Endothelial cell of umbilical vein (primary cell): Measurements from ENCODE around the gene CPLANE2. TPM values are rescaled to one million over a fixed set of nuclear protein-coding genes. Genes with fewer than 3 reads are reported as not detected.

Source experiments
- BruUV-seq: library from RNA; stranded (reverse); fragments of 400-500 nt; replicated peaks from 2 replicates; lab custom pipeline; 2021; lab: Mats Ljungman, UMichigan
- CTCF ChIA-PET: fragments of 300-600, 350-600 bp; sonication (Branson Sonifier 250); formaldehyde crosslinking; loops from one replicate; lab custom pipeline; 2021; ENCODE audit warnings: antibody characterized with exemption, inconsistent platforms; lab: Charles Lee
- POLR2A ChIA-PET: fragments of 300-600, 350-600 bp; sonication (Branson Sonifier 250); formaldehyde crosslinking; loops from one replicate; lab custom pipeline; 2021; ENCODE audit warnings: antibody characterized with exemption, inconsistent platforms; lab: Charles Lee
- DNase-seq: peaks from one replicate; pipeline ENCODE4 v3.0.0-alpha.2; 2011; ENCODE audit warnings: low read depth, low spot score
- FAIRE-seq: peaks from 2 replicates; lab custom pipeline; 2011; peaks lifted over from hg19 to GRCh38; lab: Jason Lieb, UNC
- H2AFZ ChIP-seq: 2 replicates; pipeline ENCODE4 v1.6.0; 2012; ENCODE audit warnings: low read depth, low read length, control low read depth, inconsistent platforms
- H3K27ac ChIP-seq: 2 replicates; pipeline ENCODE4 v1.5.1; 2011; ENCODE audit warnings: low read depth, mild to moderate bottlenecking, control low read depth, low read length, moderate library complexity; ENCODE audit not compliant: insufficient read depth
- H3K27me3 ChIP-seq, 2 experiments: 2 replicates each; pipeline versions ENCODE4 v1.6.0 to v1.6.1; 2011; ENCODE audit warnings: low read length in 2 of 2, mixed read lengths in 1 of 2; ENCODE audit not compliant: control insufficient read depth in 2 of 2, insufficient read depth in 2 of 2
- H3K36me3 ChIP-seq, 2 experiments: 2 replicates in 1 of 2; 3 replicates in 1 of 2; pipeline ENCODE4 v1.5.1; 2011; ENCODE audit warnings: low read length in 2 of 2, mild to moderate bottlenecking in 1 of 2, moderate library complexity in 1 of 2; ENCODE audit not compliant: control insufficient read depth in 2 of 2, insufficient read depth in 2 of 2; ENCODE audit errors: extremely low read depth in 1 of 2
- H3K4me1 ChIP-seq: 3 replicates; pipeline ENCODE4 v1.5.1; 2011; ENCODE audit warnings: mild to moderate bottlenecking, low read length; ENCODE audit not compliant: control insufficient read depth, insufficient read depth; ENCODE audit errors: extremely low read depth
- H3K4me2 ChIP-seq: 2 replicates; pipeline ENCODE4 v1.6.1; 2011; ENCODE audit warnings: low read length, control low read depth, mixed read lengths; ENCODE audit not compliant: insufficient read depth
- H3K4me3 ChIP-seq, 3 experiments: fragments of 200-600 bp in 1 of 3; sonication (generic), shearing (Covaris generic) in 1 of 3; replicated peaks in 1 of 3; 2 replicates each; pipeline ENCODE4 v1.5.1; 2011 to 2016; ENCODE audit warnings: control low read depth in 3 of 3, low read length in 3 of 3, mild to moderate bottlenecking in 2 of 3, inconsistent platforms in 1 of 3, low read depth in 1 of 3, moderate library complexity in 1 of 3; ENCODE audit not compliant: insufficient read depth in 1 of 3
- H3K79me2 ChIP-seq: 2 replicates; pipeline ENCODE4 v1.6.0; 2012; ENCODE audit warnings: low read length, inconsistent platforms; ENCODE audit not compliant: control insufficient read depth, insufficient read depth
- H3K9ac ChIP-seq: replicated peaks from 2 replicates; pipeline ENCODE3; 2011; ENCODE audit warnings: low read length, control low read depth; ENCODE audit not compliant: insufficient read depth; ENCODE audit errors: extremely low read depth
- H3K9me1 ChIP-seq: replicated peaks from 3 replicates; pipeline ENCODE4 v1.6.0; 2011; ENCODE audit warnings: mild to moderate bottlenecking, low read length; ENCODE audit not compliant: control insufficient read depth, insufficient read depth; ENCODE audit errors: extremely low read depth
- H3K9me3 ChIP-seq: replicated peaks from 2 replicates; pipeline ENCODE4 v1.5.1; 2012; ENCODE audit warnings: low read length, inconsistent platforms; ENCODE audit not compliant: control insufficient read depth, insufficient read depth
- H4K20me1 ChIP-seq: replicated peaks from 2 replicates; pipeline ENCODE3; 2011; ENCODE audit warnings: mild to moderate bottlenecking, low read length; ENCODE audit not compliant: control insufficient read depth, insufficient read depth; ENCODE audit errors: extremely low read depth
- CTCF ChIP-seq, 2 donors: IDR thresholded peaks; 1 replicate in 1 of 2; 2 replicates in 1 of 2; pipeline ENCODE4 v1.5.1; 2011; ENCODE audit warnings: low read length in 2 of 2, mild to moderate bottlenecking in 2 of 2, moderate library complexity in 2 of 2, control low read depth in 1 of 2, inconsistent platforms in 1 of 2, low read depth in 1 of 2; ENCODE audit not compliant: insufficient read depth in 1 of 2; ENCODE audit errors: extremely low read depth in 1 of 2
- EZH2 ChIP-seq: IDR thresholded peaks from 2 replicates; pipeline ENCODE4 v1.6.1; 2012; ENCODE audit warnings: borderline replicate concordance, low read depth, mild to moderate bottlenecking, moderate library complexity, low read length, inconsistent platforms; ENCODE audit not compliant: severe bottlenecking
- FOS ChIP-seq: IDR thresholded peaks from 2 replicates; pipeline ENCODE4 v1.6.1; 2011; ENCODE audit warnings: mild to moderate bottlenecking, low read length, moderate library complexity, borderline replicate concordance; ENCODE audit not compliant: insufficient read depth
- GATA2 ChIP-seq: IDR thresholded peaks from 2 replicates; pipeline ENCODE4 v1.7.0; 2011; ENCODE audit warnings: low read depth, mild to moderate bottlenecking, moderate library complexity, mixed read lengths, low read length; ENCODE audit not compliant: insufficient read length, insufficient read depth
- JUN ChIP-seq: IDR thresholded peaks from 2 replicates; pipeline ENCODE4 v1.6.1; 2011; ENCODE audit warnings: borderline replicate concordance, low read depth; ENCODE audit not compliant: insufficient read length, insufficient read depth
- MAX ChIP-seq: IDR thresholded peaks from 2 replicates; pipeline ENCODE4 v1.6.1; 2011; ENCODE audit not compliant: insufficient read depth, insufficient read length
- MYC ChIP-seq: IDR thresholded peaks from one replicate; pipeline ENCODE4 v1.6.1; 2011; ENCODE audit warnings: mild to moderate bottlenecking, low read depth, low read length
- POLR2A ChIP-seq: IDR thresholded peaks from 2 replicates; pipeline ENCODE4 v1.6.1; 2012; ENCODE audit warnings: low read depth, mild to moderate bottlenecking, control low read depth, low read length
- POLR2AphosphoS5 ChIP-seq: IDR thresholded peaks from 2 replicates; pipeline ENCODE4 v1.6.1; 2012; ENCODE audit warnings: low read depth, mild to moderate bottlenecking, control low read depth, low read length, moderate library complexity; ENCODE audit not compliant: insufficient read depth
- dilution Hi-C: fragments of 300-500 bp; cut with MboI; formaldehyde crosslinking; loops from one replicate; pipeline ENCODE4 v1.15.0; 2019; ENCODE audit warnings: low sequenced_read_pairs; ENCODE audit not compliant: extremely low pct_ligation_motif_present
- intact Hi-C: fragments of 100-400 bp; cut with micrococcal nuclease; formaldehyde crosslinking; loops from one replicate; pipeline ENCODE4 v1.10.0; 2022
- polyA plus RNA-seq, 4 experiments: library from polyadenylated mRNA; depleted of rRNA in 3 of 4; stranded (reverse) in 3 of 4; unstranded in 1 of 4; fragments of >200 nt; gene quantifications; 2 replicates each; pipeline versions ENCODE4 v1.2.1 to v1.2.3, GENCODE V29; 2011 to 2012; ENCODE audit warnings: missing spikeins in 1 of 4
- total RNA-seq: library from RNA; stranded (reverse); gene quantifications from 2 replicates; pipeline ENCODE4 v1.2.3, GENCODE V29; 2021

The CPLANE2 gene
- total and polyA plus RNA-seq, 2 donors (not counting 3 experiments of a cell fraction or from before 2014, with no cell fraction given) = 3.9 to 4.6 TPM

GRCh38 chr1:16209132-16209846 lies 27.7 kb downstream of the CPLANE2 start:
- no peak overlapping the region for H3K4me3 ChIP-seq
- intact Hi-C loops = loop anchor here (5.0 to 10.0 kb wide), 2 partner anchors 143 to 236 kb away; partner anchors contain the start of genes FBXO42 and NECAP2
- TF ChIP-seq JUN (no peak), MYC (no peak), CTCF (IDR thresholded peaks at IDR 0.05; ENCODE audit: extremely low read depth in 1 of 2, insufficient read depth in 1 of 2, low read depth in 1 of 2, low read length in 2 of 2) (no peak), POLR2A (no peak), MAX (no peak), GATA2 (no peak), POLR2AphosphoS5 (no peak), EZH2 (no peak), FOS (no peak)
- POLR2A ChIA-PET = no interaction called here
- no peaks in the 10 kb centered on the region for H3K9me3 ChIP-seq
- H3K27ac ChIP-seq = no peak overlapping the region
- dilution Hi-C loops = no loop called here
- CTCF ChIA-PET = no interaction called here
- H3K36me3 ChIP-seq = no peaks in the 10 kb centered on the region
- no peak overlapping the region for H3K9ac ChIP-seq
- no peaks in the 10 kb centered on the region for H3K9me1 ChIP-seq
- no peaks in the 10 kb centered on the region for H4K20me1 ChIP-seq
- FAIRE-seq = no peak
- no peak overlapping the region for H3K4me2 ChIP-seq
- no TSS peak for BruUV-seq
- peaks cover 9% of the 10 kb centered on the region for H3K4me1 ChIP-seq
- no peaks in the 10 kb centered on the region for H3K79me2 ChIP-seq
- no peak overlapping the region for H2AFZ ChIP-seq
- DNase-seq = no peak
- no peaks in the 10 kb centered on the region for H3K27me3 ChIP-seq
